B cell (primary cell): ENCODE data around the gene SLC13A4.

Experiments used
- CTCF ChIP-seq: fragments of 200-600 bp; IDR thresholded peaks from one replicate; pipeline ENCODE4 v1.8.0; 2022; ENCODE audit warnings: antibody characterized with exemption, mild to moderate bottlenecking
- EZH2 ChIP-seq: IDR thresholded peaks from 2 replicates; pipeline ENCODE4 v1.6.1; 2012; ENCODE audit warnings: borderline replicate concordance, low read depth, mild to moderate bottlenecking, moderate library complexity, low read length; ENCODE audit not compliant: insufficient read depth, poor library complexity, severe bottlenecking

- TF ChIP-seq CTCF (no peak), EZH2 (no peak)
Observed at GRCh38 chr7:135669774-135670173, 58.2 kb downstream of the SLC13A4 start.
